NCI-H460 (cell line): ENCODE data around the gene DOCK1. TPM values are rescaled to one million over a fixed set of nuclear protein-coding genes. Genes with fewer than 3 reads are reported as not detected.

Experiments
- DNase-seq: peaks from one replicate; pipeline ENCODE4 v3.0.0-alpha.2; 2016; ENCODE audit warnings: low read depth; ENCODE audit errors: extremely low read depth
- total RNA-seq: library from RNA; depleted of rRNA; stranded (reverse); fragments of >200 nt; shearing (Covaris generic); gene quantifications from 2 replicates; pipeline ENCODE4 v1.2.3, GENCODE V29; 2014

The DOCK1 gene
- total RNA-seq, 1 experiment from 2014 or later, result 32.3 TPM

DNA sequence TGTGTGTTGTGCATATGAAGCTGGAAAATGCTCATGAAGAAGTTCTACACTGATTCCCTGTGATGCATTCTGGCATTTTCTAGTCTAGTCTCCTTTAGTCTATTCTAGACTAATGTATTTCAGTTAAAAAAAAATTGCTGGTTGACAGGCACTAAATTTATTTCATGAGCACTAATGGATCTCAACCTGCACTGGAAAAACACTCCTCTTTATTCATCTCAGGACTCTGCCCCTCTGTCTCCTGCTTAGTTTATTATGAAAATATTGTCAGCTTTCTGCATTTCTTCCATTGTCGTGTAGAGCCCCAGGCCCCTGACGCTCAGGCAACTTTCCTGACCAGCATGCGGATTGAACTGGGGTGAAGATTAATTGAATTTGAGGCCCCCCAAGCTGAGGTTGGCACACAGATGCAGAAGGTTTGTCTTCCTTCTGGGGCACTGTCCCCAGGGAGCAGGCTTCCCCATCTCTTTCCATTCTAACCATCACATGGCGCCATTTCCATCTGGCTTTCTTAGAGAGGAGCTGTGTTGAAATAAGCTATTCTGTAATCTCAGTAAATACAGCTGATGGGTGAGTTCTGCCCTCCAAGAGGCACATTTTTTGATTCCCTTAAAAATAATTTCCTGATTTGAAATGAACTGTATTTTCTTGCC, 162.4 kb downstream of the DOCK1 start:
- no peak for DNase-seq

DNA sequence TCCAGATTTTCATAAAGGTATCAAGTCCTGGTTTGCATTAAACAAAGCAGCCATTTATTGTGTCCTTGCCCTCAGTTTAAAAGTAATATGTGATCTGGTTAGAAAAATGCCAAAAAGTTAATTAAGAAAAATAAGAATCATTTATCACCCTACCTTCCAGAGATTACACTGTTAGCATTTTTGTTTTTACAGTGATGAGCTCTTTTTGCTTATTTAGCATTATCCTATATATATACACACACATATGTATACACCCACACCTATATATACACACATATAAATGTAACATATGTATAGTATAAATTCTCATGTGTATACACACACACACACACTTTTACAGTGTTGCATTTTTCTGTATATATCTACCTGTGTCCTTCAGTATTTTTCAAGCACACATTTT, 163.3 kb downstream of the DOCK1 start:
- no peak for DNase-seq

DNA sequence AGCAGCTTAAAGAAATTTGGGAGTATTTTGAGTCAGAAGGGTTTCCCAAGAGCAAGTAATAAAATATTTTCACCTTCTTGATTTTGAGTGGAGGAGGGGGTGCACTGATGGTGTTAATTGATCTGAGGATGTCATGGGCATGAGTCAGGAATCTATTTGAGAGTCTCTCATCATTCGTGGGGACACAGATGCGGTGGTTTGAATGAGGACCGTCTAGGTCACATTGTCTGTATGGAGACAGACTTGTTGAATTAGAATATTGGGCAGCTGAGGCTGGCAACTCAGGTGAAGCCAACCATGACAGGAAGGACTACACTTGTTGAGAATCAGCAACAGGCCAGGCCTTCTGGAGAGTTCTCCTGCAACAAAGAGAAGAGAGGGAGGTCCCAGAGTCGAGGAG, 164.2 kb downstream of the DOCK1 start:
- DNase-seq, result no peak

DNA sequence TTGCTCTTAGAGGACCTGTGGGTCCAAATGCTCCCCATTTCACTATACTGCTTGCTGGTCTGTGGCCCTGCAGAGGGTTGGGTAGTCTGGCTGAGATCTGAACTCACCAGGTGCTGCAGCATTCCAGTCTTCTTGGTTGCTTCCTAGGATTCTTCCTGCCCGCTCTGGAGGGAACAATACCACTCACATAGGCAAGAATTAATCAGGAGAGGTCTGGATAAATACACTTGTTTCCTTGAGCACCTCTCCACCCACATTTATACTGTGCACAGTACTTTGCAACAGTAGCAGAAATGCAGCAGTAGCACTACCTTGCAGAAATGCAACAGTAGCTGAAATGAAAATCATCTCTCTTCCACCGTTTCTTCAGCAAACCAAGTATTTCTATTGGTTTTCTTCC, 165.9 kb downstream of the DOCK1 start:
- DNase-seq, result no peak

DNA sequence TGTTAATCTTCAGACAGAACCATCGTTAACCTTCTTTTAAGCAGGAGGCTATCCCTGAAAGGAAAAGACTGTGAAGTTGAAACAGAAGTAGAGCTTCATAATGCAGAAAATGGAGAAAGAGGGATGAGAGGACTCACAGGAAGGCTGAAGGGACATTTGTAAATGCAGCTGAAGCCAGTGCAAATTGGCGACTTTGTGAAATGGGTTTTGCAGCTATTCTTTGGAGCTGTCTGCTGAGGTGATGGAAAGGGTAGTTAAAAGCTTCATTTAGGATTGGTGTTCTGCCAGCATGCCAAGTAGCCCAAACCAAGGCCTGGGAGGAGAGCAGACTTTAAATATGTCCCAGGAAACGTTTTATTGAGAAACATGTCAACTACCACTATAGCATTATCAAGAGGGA, 168.4 kb downstream of the DOCK1 start:
- no peak for DNase-seq

DNA sequence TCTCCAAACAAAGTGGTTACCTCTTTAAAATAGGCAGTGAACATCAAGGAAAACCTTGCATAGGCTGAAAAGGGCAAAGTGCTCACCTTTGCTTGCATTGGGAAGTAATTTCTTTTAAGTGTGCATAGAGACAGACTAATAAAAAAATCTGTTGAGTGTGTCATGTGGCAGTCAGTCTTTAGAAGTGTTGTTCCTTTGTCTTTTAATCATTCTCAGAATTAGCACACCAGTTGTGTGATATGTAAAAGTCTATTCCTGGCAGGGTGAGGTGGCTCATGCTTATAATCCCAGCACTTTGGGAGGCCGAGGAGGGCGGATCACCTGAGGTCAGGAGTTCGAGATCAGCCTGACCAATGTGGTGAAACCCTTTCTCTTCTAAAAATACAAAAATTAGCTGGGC, 174.2 kb downstream of the DOCK1 start:
- DNase-seq, result no peak

DNA sequence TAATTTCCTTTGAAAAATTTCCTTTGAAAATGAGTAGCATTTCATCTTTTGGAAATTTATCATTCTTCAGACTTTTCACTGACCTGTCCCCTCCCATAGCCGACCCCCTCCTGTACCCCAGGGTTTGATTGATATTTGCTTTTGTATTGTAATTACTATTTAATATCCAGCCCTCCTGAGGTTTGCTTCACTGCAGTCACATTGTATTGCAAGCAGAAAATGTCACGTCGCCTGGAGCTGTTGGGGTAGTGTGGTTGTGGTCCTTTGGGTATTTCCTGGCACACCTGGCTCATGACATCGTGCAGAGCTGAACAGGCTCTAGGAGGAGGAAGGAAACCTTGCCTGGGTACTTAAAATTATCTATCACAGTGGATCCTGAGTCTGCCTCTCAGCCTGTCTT, 175.1 kb downstream of the DOCK1 start:
- DNase-seq, result no peak

DNA sequence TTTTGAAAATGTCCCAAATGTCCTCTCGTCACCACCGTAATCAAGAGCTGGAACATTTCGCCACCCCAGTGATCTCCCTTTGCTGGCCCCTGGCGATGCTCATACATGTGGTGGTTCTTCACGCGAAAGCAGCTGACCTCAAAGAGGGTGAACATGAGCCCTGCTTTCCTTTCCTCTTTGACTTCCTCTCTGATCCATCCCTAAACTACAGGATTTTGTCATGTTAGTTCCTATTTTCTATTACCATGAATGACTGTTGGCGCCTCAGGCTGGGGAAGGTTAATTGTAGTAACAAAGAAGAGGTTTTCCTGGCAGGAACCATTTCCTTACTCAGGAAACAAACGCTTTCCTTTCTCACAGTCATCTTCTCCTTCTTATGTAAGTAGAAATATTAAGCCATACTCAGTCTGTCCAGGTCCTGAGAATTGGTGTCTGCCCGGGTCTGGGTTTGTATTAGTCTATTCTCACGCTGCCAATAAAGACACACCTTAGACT, 176.7 kb downstream of the DOCK1 start:
- no peak for DNase-seq

DNA sequence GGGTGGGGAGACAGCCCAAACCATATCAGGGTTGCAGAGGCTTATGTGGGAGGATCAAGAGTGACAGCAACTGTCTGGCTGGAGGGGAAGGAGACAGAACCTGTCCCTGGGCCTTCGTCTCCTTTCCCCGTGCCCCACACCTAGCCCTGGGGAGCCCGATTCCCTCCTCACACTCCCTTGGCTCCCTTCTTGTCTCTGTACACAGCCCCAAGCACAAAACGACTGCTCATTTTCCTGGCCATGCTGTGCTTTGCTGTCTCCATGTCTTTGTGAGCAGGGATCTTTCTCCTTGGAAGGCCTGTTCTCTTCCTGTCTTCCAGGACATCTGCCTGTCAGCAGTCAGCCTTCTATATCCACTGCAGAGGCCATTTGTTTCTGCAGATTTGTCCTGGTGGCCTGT, 177.4 kb downstream of the DOCK1 start:
- no peak for DNase-seq

DNA sequence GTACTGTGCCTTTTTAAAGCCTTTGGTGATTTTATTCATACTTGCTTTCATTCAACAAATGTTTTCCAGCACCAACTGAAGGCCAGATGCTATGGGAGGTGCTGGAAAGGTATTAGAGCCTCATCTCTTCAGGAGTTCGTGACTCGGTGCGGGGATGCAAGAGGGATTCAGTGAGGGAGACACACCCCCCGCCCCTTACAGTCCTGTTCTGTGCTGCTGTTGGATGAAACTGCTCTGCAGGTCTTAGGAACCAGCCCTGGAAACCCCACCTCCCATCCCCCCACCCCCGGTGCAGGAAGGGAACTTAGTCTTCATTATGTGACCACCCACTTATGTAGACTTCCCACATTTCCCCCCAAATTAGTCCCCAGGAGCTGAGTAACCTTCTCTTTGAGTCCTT, 180.7 kb downstream of the DOCK1 start:
- DNase-seq, result no peak

DNA sequence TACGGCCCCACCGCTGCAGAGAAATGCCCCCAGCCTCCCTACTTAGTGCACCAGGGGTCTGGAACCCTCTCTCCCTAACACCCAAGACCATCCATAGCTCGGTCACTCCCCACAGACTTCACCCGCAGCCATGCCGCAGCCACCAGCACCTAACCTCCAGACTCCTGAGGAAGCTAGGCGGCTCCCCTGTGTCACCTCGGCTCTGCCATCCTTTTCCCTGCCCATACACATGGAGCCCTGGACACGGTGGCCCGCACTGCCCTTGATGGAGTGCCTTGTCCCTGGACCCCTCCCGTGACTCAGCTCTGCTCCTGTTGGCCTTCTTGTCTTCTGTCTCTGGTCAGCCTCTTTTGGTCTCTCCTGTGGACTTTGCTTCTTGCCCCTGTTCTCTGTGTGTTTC, 183.7 kb downstream of the DOCK1 start:
- DNase-seq, result no peak

DNA sequence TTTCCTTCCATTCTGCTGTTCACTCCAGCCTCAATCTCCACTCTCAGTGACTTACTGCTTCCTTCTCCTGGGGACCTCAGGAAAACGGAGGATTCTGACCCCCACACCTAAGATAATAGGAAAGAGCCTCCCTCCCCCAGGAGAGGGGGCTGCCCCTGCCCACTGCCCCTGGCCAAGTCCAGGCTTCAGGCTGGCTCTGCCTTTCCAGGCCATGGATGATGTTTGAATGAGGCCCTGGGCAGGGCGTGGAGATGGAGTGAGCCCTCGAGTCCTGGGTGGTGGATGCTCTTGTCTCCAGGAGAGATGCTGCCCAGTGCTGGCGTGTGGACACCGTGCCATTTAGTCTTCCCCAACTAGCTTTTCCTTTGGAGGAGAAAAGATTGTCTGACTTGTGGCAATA, 184.2 kb downstream of the DOCK1 start:
- no peak for DNase-seq

DNA sequence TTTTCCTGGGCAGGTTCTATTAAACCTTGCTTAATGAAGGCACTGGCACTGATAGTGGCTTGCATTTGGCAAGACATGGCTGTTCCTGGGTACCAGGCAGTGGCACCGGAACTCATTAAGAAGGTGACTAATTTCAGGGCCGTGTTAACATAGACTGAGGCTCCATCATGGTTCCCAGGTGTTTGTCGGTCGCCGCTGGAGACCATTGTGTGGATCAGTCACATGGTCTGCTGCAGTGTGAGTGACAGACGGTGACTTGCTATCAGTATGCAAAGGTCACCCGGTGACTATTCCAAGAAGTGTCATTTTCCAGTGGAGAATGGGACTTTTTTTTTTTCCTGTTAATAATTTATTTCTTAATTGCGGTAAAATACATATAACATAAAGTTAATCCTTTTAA, 184.9 kb downstream of the DOCK1 start:
- no peak for DNase-seq

DNA sequence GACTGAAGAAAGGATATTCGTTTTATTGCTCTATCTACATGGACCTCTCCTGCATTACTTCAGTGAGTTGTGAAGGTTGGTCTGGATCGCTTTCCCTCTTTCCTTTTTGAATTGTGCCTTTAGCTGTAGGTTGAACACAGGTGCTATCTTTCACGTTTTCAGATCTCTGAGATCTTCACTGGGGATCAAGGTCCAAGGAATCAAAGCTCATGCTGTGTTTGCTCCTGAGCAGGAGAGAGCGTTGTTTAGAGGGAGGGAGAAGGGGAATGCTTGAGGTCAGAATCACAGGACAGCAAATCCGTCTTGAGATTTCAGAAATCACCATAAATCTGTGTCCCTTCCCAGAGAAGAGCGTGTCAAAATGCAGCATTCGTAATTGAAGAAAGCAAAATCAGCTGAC, 186.1 kb downstream of the DOCK1 start:
- no peak for DNase-seq

DNA sequence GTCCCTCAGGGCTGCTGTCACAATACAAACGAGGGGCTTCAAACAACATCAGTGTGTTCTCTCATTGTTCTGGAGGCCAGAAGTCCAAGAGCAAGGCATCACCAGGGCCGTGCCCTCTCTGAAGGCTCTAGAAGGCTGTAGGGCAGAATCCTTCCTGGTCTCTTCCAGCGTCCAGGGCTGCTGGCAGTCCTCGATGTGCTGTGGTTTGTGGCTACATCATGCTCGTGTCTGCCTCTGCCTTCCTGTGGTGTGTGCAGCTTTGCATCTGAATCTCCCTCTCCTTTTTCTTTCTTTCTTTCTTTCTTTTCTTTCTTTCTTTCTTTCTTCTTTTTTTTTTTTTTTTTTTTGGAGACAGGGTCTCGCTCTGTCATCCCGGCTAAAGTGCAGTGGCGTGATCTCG, 187.7 kb downstream of the DOCK1 start:
- no peak for DNase-seq

DNA sequence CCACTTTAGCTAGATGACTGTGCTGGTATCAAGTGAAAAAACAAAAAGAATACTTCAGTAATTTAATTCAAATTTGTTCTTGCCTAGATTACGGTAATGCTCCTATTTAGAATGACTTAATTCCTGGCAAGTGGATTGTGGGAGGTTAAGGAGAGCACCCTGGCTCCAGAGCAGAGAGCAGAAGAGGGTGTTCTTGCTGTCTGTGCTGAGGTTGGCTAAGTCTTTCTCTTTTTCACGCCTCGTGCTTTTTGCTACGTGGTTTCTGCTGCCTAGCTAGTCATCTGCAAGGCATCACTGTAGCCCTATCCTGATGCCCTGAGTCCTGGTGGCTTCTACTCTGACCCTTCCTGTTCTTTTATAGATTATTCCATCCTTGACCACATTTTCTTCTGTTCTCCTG, 189.8 kb downstream of the DOCK1 start:
- no peak for DNase-seq

DNA sequence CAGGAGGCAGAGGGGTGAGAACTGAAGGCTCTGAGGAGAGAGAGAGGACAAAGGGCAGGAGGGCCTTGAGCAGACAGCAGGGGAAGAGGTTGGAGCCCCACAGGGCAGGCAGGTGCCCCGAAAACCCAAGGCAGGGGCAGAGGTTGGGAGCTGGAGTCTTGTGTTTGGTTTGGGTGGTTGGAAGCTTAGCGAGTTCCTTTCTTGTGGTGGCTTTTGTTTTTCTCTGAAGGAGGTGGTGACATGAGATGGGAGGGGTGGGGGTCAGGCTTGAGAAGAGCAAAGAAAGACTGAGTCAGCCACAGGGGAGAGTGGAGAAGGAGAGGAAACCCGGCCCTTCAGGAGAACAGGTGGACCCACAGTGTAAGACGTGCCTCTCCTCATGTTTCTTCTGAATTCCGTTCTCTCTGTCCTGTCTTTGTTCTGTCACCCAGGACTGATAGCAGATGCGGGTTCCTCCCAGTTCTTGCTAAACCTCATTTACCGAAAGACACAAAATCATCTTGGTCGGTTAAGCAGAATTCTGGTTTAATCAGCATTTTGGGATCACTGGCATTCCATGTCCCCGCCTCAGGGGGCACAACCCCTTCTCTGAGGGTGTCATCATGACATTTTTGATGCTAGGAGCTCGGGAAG, 195.9 kb downstream of the DOCK1 start:
- no peak for DNase-seq

DNA sequence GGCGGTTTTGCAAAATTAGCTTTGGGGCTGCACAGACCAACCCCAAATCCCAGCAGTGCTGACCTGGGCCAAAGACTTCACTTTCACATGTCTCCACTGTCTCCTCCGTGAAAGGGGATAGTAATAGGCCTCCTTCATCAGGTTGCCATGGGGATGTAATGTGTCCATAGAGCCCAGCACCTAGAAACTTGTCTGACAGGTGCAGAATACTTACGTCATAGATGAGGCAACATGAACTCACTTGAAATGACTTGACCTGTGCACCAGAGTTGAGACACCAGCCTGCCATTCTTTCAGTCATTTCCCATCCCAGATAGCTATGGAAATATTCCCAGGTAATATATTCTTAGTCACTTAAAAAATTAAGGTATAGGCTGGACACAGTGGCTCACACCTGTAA, 196.9 kb downstream of the DOCK1 start:
- DNase-seq, result no peak

DNA sequence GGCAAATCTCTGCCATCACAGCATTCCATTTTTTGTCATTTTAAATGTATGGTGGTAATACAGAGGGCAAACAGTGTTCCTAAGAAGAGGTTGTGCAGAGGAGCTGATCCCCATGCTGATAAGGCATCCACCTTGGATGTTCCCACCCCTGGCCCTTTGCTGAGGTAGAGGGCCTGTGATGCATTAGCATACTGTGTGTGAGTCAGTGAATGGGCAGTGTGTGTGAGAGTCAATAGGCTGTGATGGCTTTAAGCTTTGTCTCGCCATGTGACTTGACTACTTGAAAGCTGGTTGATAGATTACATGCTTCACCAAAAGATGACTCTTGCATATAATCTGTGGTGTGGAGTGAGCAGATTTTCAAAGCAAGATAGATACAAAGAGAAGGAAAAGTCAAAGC, 209.9 kb downstream of the DOCK1 start:
- no peak for DNase-seq

DNA sequence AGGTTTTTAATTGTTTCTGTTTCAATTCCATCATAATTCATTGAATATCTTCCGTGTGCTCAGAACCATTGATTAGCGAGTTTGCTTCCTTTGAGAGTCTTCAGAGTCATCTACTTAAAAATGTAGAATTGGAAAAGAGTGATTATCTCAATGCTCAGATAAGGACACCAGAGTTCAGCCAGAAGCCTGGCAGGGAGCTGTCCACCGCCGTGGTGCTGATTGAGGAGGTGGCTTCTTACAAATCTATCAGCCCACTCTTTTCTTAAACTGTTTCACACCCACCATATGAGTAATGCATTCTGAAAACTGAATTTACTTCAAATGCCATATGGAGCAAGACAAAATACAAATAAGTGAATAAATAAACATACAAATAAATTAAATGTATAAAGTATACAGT, 211.9 kb downstream of the DOCK1 start:
- DNase-seq, result peak; percentile 28

DNA sequence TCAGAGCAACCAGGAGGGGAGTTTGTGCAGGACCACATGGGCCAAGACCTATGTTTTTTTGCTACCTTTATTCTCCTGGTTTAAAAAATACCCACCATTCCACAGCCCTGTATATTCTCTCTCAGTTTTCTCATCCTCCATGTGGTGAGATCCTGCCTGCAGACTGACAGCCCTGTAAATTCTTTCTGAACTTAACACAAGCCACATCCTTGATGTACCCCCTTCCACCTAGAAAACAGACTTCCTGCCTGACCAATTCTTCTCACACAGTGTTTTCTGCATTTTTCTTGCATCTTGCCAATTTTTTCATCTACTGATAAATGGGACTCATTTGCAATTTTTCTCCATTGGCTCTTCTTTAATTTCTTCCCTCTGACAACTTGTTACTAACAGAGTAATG, 212.8 kb downstream of the DOCK1 start:
- DNase-seq, result no peak

DNA sequence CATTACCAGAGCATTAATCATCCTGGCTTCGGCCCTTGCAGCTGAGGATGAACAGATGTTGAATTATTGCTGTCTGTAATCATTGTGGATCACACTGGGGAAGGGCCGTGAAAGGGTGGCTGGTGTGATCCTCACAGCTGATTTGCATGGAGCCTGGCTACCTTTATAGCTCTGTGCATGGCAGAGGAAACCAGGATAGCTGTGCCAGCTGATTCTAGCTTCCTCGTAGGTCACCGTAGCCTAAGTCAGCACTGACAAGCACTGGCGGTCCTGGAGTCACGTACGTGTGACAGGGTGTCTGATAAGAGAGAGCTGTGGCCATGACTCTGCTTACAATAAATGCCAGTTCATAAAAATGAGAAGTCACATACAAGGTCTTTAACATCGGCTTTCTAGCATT, 214.7 kb downstream of the DOCK1 start:
- DNase-seq, result no peak

DNA sequence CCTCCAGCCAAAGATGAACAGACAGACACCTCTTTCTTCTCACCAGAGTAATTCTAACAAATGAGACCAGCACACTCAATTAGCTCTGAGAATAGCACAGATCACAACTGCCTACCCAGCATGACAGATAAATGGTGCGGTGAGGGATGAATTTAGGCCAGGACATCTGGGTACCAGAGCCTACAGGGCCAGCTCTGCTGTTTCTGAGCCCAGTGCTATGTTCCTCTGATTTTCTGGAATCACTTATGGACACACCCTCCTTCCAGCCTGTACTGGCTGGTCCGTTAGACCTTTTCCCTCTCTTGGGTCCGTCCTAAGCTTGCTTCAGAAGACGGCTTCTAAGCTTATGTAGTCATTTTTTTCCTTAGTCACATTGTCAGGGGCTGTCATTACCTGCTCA, 217.6 kb downstream of the DOCK1 start:
- no peak for DNase-seq
